Tibial nerve (tissue), 4 donors: ENCODE measurements around the gene MRTFA.

Source experiments
- CTCF ChIP-seq, 5 experiments: fragments of 200-600 bp in 3 of 5; fragments of 450-650 bp in 2 of 5; sonication (generic) in 3 of 5; IDR thresholded peaks; one replicate each; pipeline ENCODE4 v1.5.1; 2016 to 2019; ENCODE audit warnings: antibody characterized with exemption in 5 of 5, mild to moderate bottlenecking in 3 of 5, moderate library complexity in 2 of 5
- EP300 ChIP-seq, 2 donors: sonication (generic); formaldehyde crosslinking; IDR thresholded peaks; one replicate each; pipeline ENCODE4 v1.6.1; 2017; ENCODE audit warnings: antibody characterized with exemption in 2 of 2, mild to moderate bottlenecking in 1 of 2
- POLR2A ChIP-seq, 2 donors: fragments of 450-650 bp; IDR thresholded peaks; one replicate each; pipeline ENCODE4 v1.6.1; 2017; ENCODE audit warnings: antibody characterized with exemption in 2 of 2, mild to moderate bottlenecking in 2 of 2, moderate library complexity in 2 of 2

- TF ChIP-seq CTCF (IDR thresholded peaks at IDR 0.05) (no peak), POLR2A (IDR thresholded peaks at IDR 0.05) (no peak), EP300 (IDR thresholded peaks at IDR 0.05) (no peak)
Observed at GRCh38 chr22:40381461-40381860, 255.1 kb downstream of the MRTFA start.
